ENCODE results near the gene HPDL. TPM values are rescaled to one million over a fixed set of nuclear protein-coding genes. Genes with fewer than 3 reads are reported as not detected.

Gene HPDL
- polyA plus RNA-seq, 2 donors = 2.7 to 5.2 TPM

GRCh38 chr1:45334308-45335245, 7.9 kb downstream of the HPDL start:
- Histone ChIP-seq H3K36me3 (ENCODE audit: control insufficient read depth in 2 of 2, insufficient read depth in 2 of 2, low read length in 1 of 2) (peaks cover 0 to 20% of the 10 kb centered on the region in 2 donors), H3K4me1 (ENCODE audit: control insufficient read depth in 2 of 2, insufficient read depth in 2 of 2, low read length in 1 of 2) (peaks cover 4% of the 10 kb centered on the region in 2 donors), H3K27ac (ENCODE audit: low read depth in 2 of 2, low read length in 1 of 2) (no peak overlapping the region), H3K9me3 (ENCODE audit: control insufficient read depth in 2 of 2, insufficient read depth in 1 of 2, low read depth in 1 of 2, low read length in 1 of 2) (no peaks in the 10 kb centered on the region), H3K4me3 (ENCODE audit: low read depth in 1 of 2, low read length in 2 of 2) (no peak overlapping the region), H3K27me3 (ENCODE audit: control insufficient read depth in 1 of 2, insufficient read depth in 2 of 2, low read length in 2 of 2) (no peaks in the 10 kb centered on the region)
- WGBS, 2 donors = 77 to 78% methylated on average over 9 of the region's 9 CpGs

GRCh38 chr1:45335855-45336324, 9.2 kb downstream of the HPDL start:
- peaks cover 5 to 7% of the 10 kb centered on the region in 2 donors for H3K4me1 ChIP-seq (ENCODE audit: control insufficient read depth in 2 of 2, insufficient read depth in 2 of 2, low read length in 1 of 2)
- H3K27ac ChIP-seq (ENCODE audit: low read depth in 2 of 2, low read length in 1 of 2) = no peak overlapping the region
- H3K4me3 ChIP-seq (ENCODE audit: low read depth in 1 of 2, low read length in 2 of 2) = no peak overlapping the region
- peaks cover 0 to 20% of the 10 kb centered on the region in 2 donors for H3K36me3 ChIP-seq (ENCODE audit: control insufficient read depth in 2 of 2, insufficient read depth in 2 of 2, low read length in 1 of 2)
- H3K27me3 ChIP-seq (ENCODE audit: control insufficient read depth in 1 of 2, insufficient read depth in 2 of 2, low read length in 2 of 2) = no peaks in the 10 kb centered on the region
- H3K9me3 ChIP-seq (ENCODE audit: control insufficient read depth in 2 of 2, insufficient read depth in 1 of 2, low read depth in 1 of 2, low read length in 1 of 2) = no peaks in the 10 kb centered on the region
- 74 to 80% methylated on average over 4 of the region's 4 CpGs for WGBS, 2 donors

GRCh38 chr1:45337630-45338325, 11.1 kb downstream of the HPDL start:
- H3K36me3 ChIP-seq (ENCODE audit: control insufficient read depth in 2 of 2, insufficient read depth in 2 of 2, low read length in 1 of 2) = peaks cover 9 to 17% of the 10 kb centered on the region in 2 donors
- no peak overlapping the region for H3K27ac ChIP-seq (ENCODE audit: low read depth in 2 of 2, low read length in 1 of 2)
- H3K27me3 ChIP-seq (ENCODE audit: control insufficient read depth in 1 of 2, insufficient read depth in 2 of 2, low read length in 2 of 2) = no peaks in the 10 kb centered on the region
- H3K4me3 ChIP-seq (ENCODE audit: low read depth in 1 of 2, low read length in 2 of 2) = no peak overlapping the region
- WGBS, 2 donors = 91 to 95% methylated on average over 3 of the region's 3 CpGs
- H3K4me1 ChIP-seq (ENCODE audit: control insufficient read depth in 2 of 2, insufficient read depth in 2 of 2, low read length in 1 of 2) = peaks cover 3 to 11% of the 10 kb centered on the region in 2 donors
- no peaks in the 10 kb centered on the region for H3K9me3 ChIP-seq (ENCODE audit: control insufficient read depth in 2 of 2, insufficient read depth in 1 of 2, low read depth in 1 of 2, low read length in 1 of 2)

GRCh38 chr1:45339789-45340558, 13.3 kb downstream of the HPDL start, which contains the start of the genes MUTYH and TOE1:
MUTYH (minus strand) TSS chr1:45340440; CDS start chr1:45334505, 5,935 bp downstream.
TOE1 (plus strand) TSS chr1:45340170; CDS start chr1:45340253, 83 bp downstream.
- peaks cover 3 to 6% of the 10 kb centered on the region in 2 donors for H3K4me1 ChIP-seq (ENCODE audit: control insufficient read depth in 2 of 2, insufficient read depth in 2 of 2, low read length in 1 of 2)
- no peaks in the 10 kb centered on the region for H3K27me3 ChIP-seq (ENCODE audit: control insufficient read depth in 1 of 2, insufficient read depth in 2 of 2, low read length in 2 of 2)
- H3K4me3 ChIP-seq (ENCODE audit: low read depth in 1 of 2, low read length in 2 of 2) = peak within 1 kb of the TSS; percentile 70 to 86
- 1% methylated on average over 69 to 70 of the region's 70 CpGs for WGBS, 2 donors
- peaks cover 22 to 25% of the 10 kb centered on the region in 2 donors for H3K36me3 ChIP-seq (ENCODE audit: control insufficient read depth in 2 of 2, insufficient read depth in 2 of 2, low read length in 1 of 2)
- H3K27ac ChIP-seq (ENCODE audit: low read depth in 2 of 2, low read length in 1 of 2) = peak within 1 kb of the TSS; percentile 90 to 99
- H3K9me3 ChIP-seq (ENCODE audit: control insufficient read depth in 2 of 2, insufficient read depth in 1 of 2, low read depth in 1 of 2, low read length in 1 of 2) = no peaks in the 10 kb centered on the region

GRCh38 chr1:45340816-45341466, 14.2 kb downstream of the HPDL start:
- Histone ChIP-seq H3K9me3 (ENCODE audit: control insufficient read depth in 2 of 2, insufficient read depth in 1 of 2, low read depth in 1 of 2, low read length in 1 of 2) (no peaks in the 10 kb centered on the region), H3K4me3 (ENCODE audit: low read depth in 1 of 2, low read length in 2 of 2) (peak overlapping the region; percentile 70 to 86), H3K27ac (ENCODE audit: low read depth in 2 of 2, low read length in 1 of 2) (peak overlapping the region in 1 of 2 donors; percentile 99), H3K36me3 (ENCODE audit: control insufficient read depth in 2 of 2, insufficient read depth in 2 of 2, low read length in 1 of 2) (peaks cover 22 to 29% of the 10 kb centered on the region in 2 donors), H3K4me1 (ENCODE audit: control insufficient read depth in 2 of 2, insufficient read depth in 2 of 2, low read length in 1 of 2) (peaks cover 3 to 6% of the 10 kb centered on the region in 2 donors), H3K27me3 (ENCODE audit: control insufficient read depth in 1 of 2, insufficient read depth in 2 of 2, low read length in 2 of 2) (no peaks in the 10 kb centered on the region)
- WGBS, 2 donors = 25 to 31% methylated on average over 6 of the region's 6 CpGs

GRCh38 chr1:45344499-45344898, 17.8 kb downstream of the HPDL start:
- no peaks in the 10 kb centered on the region for H3K27me3 ChIP-seq (ENCODE audit: control insufficient read depth in 1 of 2, insufficient read depth in 2 of 2, low read length in 2 of 2)
- H3K27ac ChIP-seq (ENCODE audit: low read depth in 2 of 2, low read length in 1 of 2) = no peak overlapping the region
- H3K9me3 ChIP-seq (ENCODE audit: control insufficient read depth in 2 of 2, insufficient read depth in 1 of 2, low read depth in 1 of 2, low read length in 1 of 2) = no peaks in the 10 kb centered on the region
- peaks cover 22 to 29% of the 10 kb centered on the region in 2 donors for H3K36me3 ChIP-seq (ENCODE audit: control insufficient read depth in 2 of 2, insufficient read depth in 2 of 2, low read length in 1 of 2)
- H3K4me1 ChIP-seq (ENCODE audit: control insufficient read depth in 2 of 2, insufficient read depth in 2 of 2, low read length in 1 of 2) = peaks cover 10% of the 10 kb centered on the region in 2 donors
- no peak overlapping the region for H3K4me3 ChIP-seq (ENCODE audit: low read depth in 1 of 2, low read length in 2 of 2)
- 96 to 100% methylated on average over 2 of the region's 2 CpGs for WGBS, 2 donors

DNA sequence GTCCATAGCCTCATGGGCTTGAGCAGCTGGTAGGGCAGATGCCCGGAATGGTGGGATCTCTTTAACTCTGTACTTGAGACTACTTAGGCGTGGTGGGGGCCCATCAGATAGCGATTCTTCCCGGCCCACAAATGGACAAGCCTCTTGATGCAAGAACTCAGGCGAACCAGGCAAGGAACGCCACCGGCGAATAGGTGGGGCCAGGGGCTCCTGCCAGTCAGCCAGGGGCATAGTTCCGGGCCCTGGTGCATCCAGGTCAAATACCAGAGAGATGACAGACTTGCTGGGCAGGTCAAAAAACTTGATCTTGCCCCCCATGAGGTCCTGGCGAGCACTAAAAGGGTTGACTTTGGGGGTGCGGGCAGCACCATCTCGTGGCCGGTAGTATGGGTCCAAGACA, 18.3 kb downstream of the HPDL start:
- Histone ChIP-seq H3K9me3 (ENCODE audit: control insufficient read depth in 2 of 2, insufficient read depth in 1 of 2, low read depth in 1 of 2, low read length in 1 of 2) (no peaks in the 10 kb centered on the region), H3K4me3 (ENCODE audit: low read depth in 1 of 2, low read length in 2 of 2) (no peak overlapping the region), H3K27ac (ENCODE audit: low read depth in 2 of 2, low read length in 1 of 2) (no peak overlapping the region), H3K36me3 (ENCODE audit: control insufficient read depth in 2 of 2, insufficient read depth in 2 of 2, low read length in 1 of 2) (peaks cover 22 to 29% of the 10 kb centered on the region in 2 donors), H3K4me1 (ENCODE audit: control insufficient read depth in 2 of 2, insufficient read depth in 2 of 2, low read length in 1 of 2) (peaks cover 10% of the 10 kb centered on the region in 2 donors), H3K27me3 (ENCODE audit: control insufficient read depth in 1 of 2, insufficient read depth in 2 of 2, low read length in 2 of 2) (no peaks in the 10 kb centered on the region)
- WGBS, 2 donors = 93 to 97% methylated on average over 13 of the region's 13 CpGs

- Histone ChIP-seq H3K9me3 (ENCODE audit: control insufficient read depth in 2 of 2, insufficient read depth in 1 of 2, low read depth in 1 of 2, low read length in 1 of 2) (no peaks in the 10 kb centered on the region), H3K4me1 (ENCODE audit: control insufficient read depth in 2 of 2, insufficient read depth in 2 of 2, low read length in 1 of 2) (peaks cover 3 to 7% of the 10 kb centered on the region in 2 donors), H3K36me3 (ENCODE audit: control insufficient read depth in 2 of 2, insufficient read depth in 2 of 2, low read length in 1 of 2) (peaks cover 22 to 29% of the 10 kb centered on the region in 2 donors), H3K27me3 (ENCODE audit: control insufficient read depth in 1 of 2, insufficient read depth in 2 of 2, low read length in 2 of 2) (no peaks in the 10 kb centered on the region), H3K27ac (ENCODE audit: low read depth in 2 of 2, low read length in 1 of 2) (no peak overlapping the region), H3K4me3 (ENCODE audit: low read depth in 1 of 2, low read length in 2 of 2) (no peak overlapping the region)
- 91 to 94% methylated on average over 2 of the region's 2 CpGs for WGBS, 2 donors
Observed at GRCh38 chr1:45346473-45346872, 19.8 kb downstream of the HPDL start.
